ENCODE data around the gene UBASH3B. TPM values are rescaled to one million over a fixed set of nuclear protein-coding genes. Genes with fewer than 3 reads are reported as not detected.

Gene UBASH3B
- total and polyA plus RNA-seq, 8 donors, result 0.58 to 60.5 (median 3.1) TPM

GRCh38 chr11:122690384-122690783 is 34.9 kb downstream of the UBASH3B start:
- intact Hi-C loops (cut with DNase I; ENCODE audit: low total_unique reads), result no loop called here
- no peak for DNase-seq
- Histone ChIP-seq H3K36me3 (no peaks in the 10 kb centered on the region), H3K4me3 (no peak overlapping the region), H3K27me3 (no peaks in the 10 kb centered on the region), H3K4me1 (peaks cover 0 to 25% (median 13%) of the 10 kb centered on the region in 4 donors), H3K9me3 (no peaks in the 10 kb centered on the region), H3K27ac (peak overlapping the region in 4 of 5 donors; percentile 49 to 74 (median 72))
- TF ChIP-seq POLR2AphosphoS5 (IDR thresholded peaks at IDR 0.05) (no peak), POLR2A (IDR thresholded peaks at IDR 0.05) (no peak), CTCF (IDR thresholded peaks at IDR 0.05) (no peak), EP300 (IDR thresholded peaks at IDR 0.05) (no peak)
- WGBS, 5 donors, result 78 to 93% (median 90%) methylated on average over 7 of the region's 7 CpGs

- H3K4me1 ChIP-seq, result peaks cover 0 to 25% (median 13%) of the 10 kb centered on the region in 4 donors
- 61 to 70% (median 66%) methylated on average over 14 of the region's 14 CpGs for WGBS, 5 donors
- intact Hi-C loops (cut with DNase I; ENCODE audit: low total_unique reads), result no loop called here
- no peak for TF ChIP-seq POLR2A (IDR thresholded peaks at IDR 0.05)
- TF ChIP-seq CTCF (IDR thresholded peaks at IDR 0.05), result no peak
- no peak for TF ChIP-seq POLR2AphosphoS5 (IDR thresholded peaks at IDR 0.05)
- no peak for TF ChIP-seq EP300 (IDR thresholded peaks at IDR 0.05)
- H3K9me3 ChIP-seq, result no peaks in the 10 kb centered on the region
- H3K27me3 ChIP-seq, result no peaks in the 10 kb centered on the region
- peak in 1 of 2 donors; percentile 65 for DNase-seq
- H3K36me3 ChIP-seq, result no peaks in the 10 kb centered on the region
- H3K4me3 ChIP-seq, result peak overlapping the region; percentile 3 to 15 (median 6)
- peak overlapping the region in 4 of 5 donors; percentile 49 to 74 (median 72) for H3K27ac ChIP-seq
Observed at GRCh38 chr11:122690801-122691548, 35.5 kb downstream of the UBASH3B start.

- peak in 1 of 2 donors; percentile 12 for DNase-seq
- TF ChIP-seq POLR2A (IDR thresholded peaks at IDR 0.05), result no peak
- TF ChIP-seq CTCF (IDR thresholded peaks at IDR 0.05), result no peak
- TF ChIP-seq EP300 (IDR thresholded peaks at IDR 0.05), result no peak
- TF ChIP-seq POLR2AphosphoS5 (IDR thresholded peaks at IDR 0.05), result no peak
- Histone ChIP-seq H3K36me3 (no peaks in the 10 kb centered on the region), H3K4me1 (peaks cover 0 to 25% (median 13%) of the 10 kb centered on the region in 4 donors), H3K4me3 (no peak overlapping the region), H3K27me3 (no peaks in the 10 kb centered on the region), H3K27ac (peak overlapping the region; percentile 14 to 74 (median 72)), H3K9me3 (no peaks in the 10 kb centered on the region)
- 77 to 89% (median 83%) methylated on average over 4 of the region's 4 CpGs for WGBS, 5 donors
- intact Hi-C loops (cut with DNase I; ENCODE audit: low total_unique reads), result no loop called here
Observed at GRCh38 chr11:122691549-122692150, 36.1 kb downstream of the UBASH3B start.

- Histone ChIP-seq H3K4me3 (no peak overlapping the region), H3K9me3 (no peaks in the 10 kb centered on the region), H3K4me1 (peaks cover 0 to 25% (median 13%) of the 10 kb centered on the region in 4 donors), H3K36me3 (no peaks in the 10 kb centered on the region), H3K27me3 (no peaks in the 10 kb centered on the region), H3K27ac (peak overlapping the region in 1 of 5 donors; percentile 74)
- intact Hi-C loops (cut with DNase I; ENCODE audit: low total_unique reads), result no loop called here
- no peak for DNase-seq
- TF ChIP-seq POLR2AphosphoS5 (IDR thresholded peaks at IDR 0.05) (no peak), POLR2A (IDR thresholded peaks at IDR 0.05) (no peak), CTCF (IDR thresholded peaks at IDR 0.05) (no peak), EP300 (IDR thresholded peaks at IDR 0.05) (no peak)
- WGBS, 5 donors, result 67 to 83% (median 75%) methylated on average over 6 of the region's 6 CpGs
Observed at GRCh38 chr11:122692444-122692843, 36.9 kb downstream of the UBASH3B start.
